H9 (cell line): ENCODE measurements around the gene ARNT2. TPM values are rescaled to one million over a fixed set of nuclear protein-coding genes. Genes with fewer than 3 reads are reported as not detected.

ENCODE experiments used
- DNase-seq: peaks from one replicate; pipeline ENCODE4 v3.0.0-alpha.2; 2017
- H2AFZ ChIP-seq: one replicate; pipeline ENCODE4 v1.6.1; 2013; ENCODE audit warnings: mild to moderate bottlenecking, low read length, control low read depth, moderate library complexity
- H2AK5ac ChIP-seq: 2 replicates; pipeline ENCODE4 v1.6.1; 2013; ENCODE audit warnings: low read length, control low read depth, mixed read lengths; ENCODE audit not compliant: insufficient read length
- H2BK120ac ChIP-seq: one replicate; pipeline ENCODE4 v1.6.1; 2013; ENCODE audit warnings: low read depth, mild to moderate bottlenecking, low read length, control low read depth, inconsistent platforms; ENCODE audit not compliant: poor library complexity, severe bottlenecking
- H2BK12ac ChIP-seq: 2 replicates; pipeline ENCODE4 v1.6.1; 2013; ENCODE audit warnings: low read length, control low read depth, mixed read lengths, low read depth; ENCODE audit not compliant: insufficient read length
- H2BK15ac ChIP-seq: 2 replicates; pipeline ENCODE4 v1.6.1; 2013; ENCODE audit warnings: low read depth, low read length, control low read depth
- H2BK20ac ChIP-seq: one replicate; pipeline ENCODE4 v1.6.1; 2013; ENCODE audit warnings: low read depth, mild to moderate bottlenecking, low read length, control low read depth, inconsistent platforms; ENCODE audit not compliant: poor library complexity, severe bottlenecking
- H2BK5ac ChIP-seq: 2 replicates; pipeline ENCODE4 v1.6.1; 2013; ENCODE audit warnings: low read length, control low read depth, mixed read lengths; ENCODE audit not compliant: insufficient read length
- H3K14ac ChIP-seq: 2 replicates; pipeline ENCODE4 v1.6.1; 2013; ENCODE audit warnings: low read length, control low read depth; ENCODE audit not compliant: insufficient read depth
- H3K18ac ChIP-seq: 2 replicates; pipeline ENCODE4 v1.6.1; 2013; ENCODE audit warnings: low read depth, mild to moderate bottlenecking, mixed read lengths, low read length, control low read depth; ENCODE audit not compliant: insufficient read length
- H3K23ac ChIP-seq: 2 replicates; pipeline ENCODE4 v1.6.1; 2013; ENCODE audit warnings: low read length, control low read depth, mixed read lengths, low read depth; ENCODE audit not compliant: insufficient read length
- H3K23me2 ChIP-seq: 2 replicates; pipeline ENCODE4 v1.6.1; 2013; ENCODE audit warnings: low read depth, mild to moderate bottlenecking, mixed read lengths, low read length, control low read depth; ENCODE audit not compliant: insufficient read length, poor library complexity, severe bottlenecking
- H3K27ac ChIP-seq: 2 replicates; pipeline ENCODE4 v1.5.1; 2013; ENCODE audit warnings: low read length, control low read depth, mixed read lengths, low read depth; ENCODE audit not compliant: insufficient read length
- H3K27me3 ChIP-seq: 2 replicates; pipeline ENCODE4 v1.6.1; 2013; ENCODE audit warnings: low read length, control low read depth, inconsistent platforms; ENCODE audit not compliant: insufficient read depth
- H3K4ac ChIP-seq: 2 replicates; pipeline ENCODE4 v1.6.1; 2013; ENCODE audit warnings: low read depth, mild to moderate bottlenecking, control low read depth, inconsistent platforms, low read length, moderate library complexity
- H3K4me1 ChIP-seq: 2 replicates; pipeline ENCODE4 v1.6.1; 2013; ENCODE audit warnings: low read length, control low read depth, inconsistent platforms; ENCODE audit not compliant: insufficient read depth
- H3K4me2 ChIP-seq: 2 replicates; pipeline ENCODE4 v1.6.1; 2013; ENCODE audit warnings: low read length, control low read depth, mixed read lengths; ENCODE audit not compliant: insufficient read length, insufficient read depth
- H3K56ac ChIP-seq: 2 replicates; pipeline ENCODE4 v1.6.1; 2013; ENCODE audit warnings: low read depth, mild to moderate bottlenecking, mixed read lengths, low read length, control low read depth; ENCODE audit not compliant: insufficient read length
- H3K79me1 ChIP-seq: 2 replicates; pipeline ENCODE4 v1.6.1; 2013; ENCODE audit warnings: low read depth, mild to moderate bottlenecking, moderate library complexity, low read length, control low read depth, inconsistent platforms; ENCODE audit not compliant: insufficient read depth, poor library complexity, severe bottlenecking
- H3K79me2 ChIP-seq: 2 replicates; pipeline ENCODE4 v1.6.1; 2013; ENCODE audit warnings: low read length, control low read depth, inconsistent platforms; ENCODE audit not compliant: insufficient read depth
- H3K9ac ChIP-seq: 2 replicates; pipeline ENCODE4 v1.6.1; 2013; ENCODE audit warnings: low read length, control low read depth, mixed read lengths; ENCODE audit not compliant: insufficient read length; ENCODE audit errors: extremely low read depth
- H3K9me3 ChIP-seq: one replicate; pipeline ENCODE4 v1.6.1; 2013; ENCODE audit warnings: low read depth, low read length, inconsistent platforms; ENCODE audit not compliant: control insufficient read depth
- H3T11ph ChIP-seq: one replicate; pipeline ENCODE4 v1.6.1; 2013; ENCODE audit warnings: mild to moderate bottlenecking, low read length, control low read depth, inconsistent platforms
- H4K20me1 ChIP-seq: one replicate; pipeline ENCODE4 v1.6.1; 2013; ENCODE audit not compliant: control insufficient read depth, insufficient read length, insufficient read depth
- H4K5ac ChIP-seq: 2 replicates; pipeline ENCODE4 v1.6.1; 2013; ENCODE audit warnings: low read depth, mild to moderate bottlenecking, mixed read lengths, low read length, control low read depth; ENCODE audit not compliant: insufficient read length
- H4K8ac ChIP-seq: replicated peaks from 2 replicates; pipeline ENCODE4 v1.6.1; 2013; ENCODE audit warnings: low read length, control low read depth, mixed read lengths, low read depth; ENCODE audit not compliant: insufficient read length
- H4K91ac ChIP-seq: 2 replicates; pipeline ENCODE4 v1.6.1; 2013; ENCODE audit warnings: low read depth, mild to moderate bottlenecking, moderate library complexity, mixed read lengths, low read length, control low read depth; ENCODE audit not compliant: insufficient read length
- H3K27ac Mint-ChIP-seq, 3 experiments: 2 replicates in 2 of 3; 3 replicates in 1 of 3; pipeline ENCODE4 v1.8.0; 2020 to 2021; ENCODE audit warnings: mixed read lengths in 3 of 3, mild to moderate bottlenecking in 1 of 3, moderate library complexity in 1 of 3
- H3K27me3 Mint-ChIP-seq: 2 replicates; pipeline ENCODE4 v1.8.0; 2021; ENCODE audit warnings: low read depth, mild to moderate bottlenecking, moderate library complexity, mixed read lengths
- H3K36me3 Mint-ChIP-seq, 3 experiments: 2 replicates in 2 of 3; 3 replicates in 1 of 3; pipeline ENCODE4 v1.8.0; 2020 to 2021; ENCODE audit warnings: low read depth in 3 of 3, mixed read lengths in 3 of 3; ENCODE audit not compliant: insufficient read depth in 1 of 3
- H3K4me1 Mint-ChIP-seq, 2 experiments: 2 replicates each; pipeline ENCODE4 v1.8.0; 2020; ENCODE audit warnings: mixed read lengths in 2 of 2
- H3K4me3 Mint-ChIP-seq, 2 experiments: 2 replicates in 1 of 2; 3 replicates in 1 of 2; pipeline ENCODE4 v1.8.0; 2020 to 2021; ENCODE audit warnings: mild to moderate bottlenecking in 2 of 2, mixed read lengths in 2 of 2, moderate library complexity in 1 of 2
- H3K9me3 Mint-ChIP-seq, 2 experiments: 2 replicates in 1 of 2; 3 replicates in 1 of 2; pipeline ENCODE4 v1.8.0; 2020; ENCODE audit warnings: mild to moderate bottlenecking in 2 of 2, mixed read lengths in 2 of 2, moderate library complexity in 1 of 2
- CTCF ChIP-seq: fragments of 200-600 bp; sonication (generic); conservative IDR thresholded peaks from 3 replicates; pipeline ENCODE4 v1.8.0; 2021; ENCODE audit warnings: antibody characterized with exemption, mild to moderate bottlenecking
- WGBS: extraction: QIAGEN DNeasy Blood & Tissue Kit; methylation state at CpG from one replicate; pipeline ENCODE4 v1.1.7; 2013; ENCODE audit warnings: missing lambda C conversion rate, low lambda C conversion rate, mixed read lengths; ENCODE audit not compliant: insufficient read length; ENCODE audit errors: extremely low coverage; 5-methylcytosine and 5-hydroxymethylcytosine counted together
- total RNA-seq: library from RNA; stranded (reverse); gene quantifications from 2 replicates; pipeline ENCODE4 v1.2.1, GENCODE V29; 2021

ARNT2 gene
- total RNA-seq, 1 experiment from 2014 or later, result 10.5 TPM

GRCh38 chr15:80609091-80609490, 204.9 kb downstream of the ARNT2 start:
- Histone ChIP-seq H3T11ph (no peak overlapping the region), H3K27me3 (no peaks in the 10 kb centered on the region), H3K23ac (no peak overlapping the region), H3K4me2 (no peak overlapping the region), H3K79me1 (no peaks in the 10 kb centered on the region), H2BK15ac (no peak overlapping the region), H3K9me3 (no peaks in the 10 kb centered on the region), H2BK120ac (no peak overlapping the region), H2BK20ac (no peak overlapping the region), H3K4me1 (peaks cover 2% of the 10 kb centered on the region; the same call in 1 of the 2 replicates), H3K79me2 (no peaks in the 10 kb centered on the region), H2AFZ (no peak overlapping the region), H4K20me1 (no peaks in the 10 kb centered on the region), H2BK5ac (no peak overlapping the region), H2BK12ac (no peak overlapping the region), H3K18ac (no peak overlapping the region), H3K9ac (no peak overlapping the region), H3K14ac (no peak overlapping the region; the same call in 1 of the 2 replicates), H4K5ac (no peak overlapping the region), H3K23me2 (no peaks in the 10 kb centered on the region), H2AK5ac (no peak overlapping the region), H3K56ac (no peak overlapping the region), H4K8ac (no peak overlapping the region), H4K91ac (no peak overlapping the region), H3K27ac (no peak overlapping the region), H3K4ac (no peak overlapping the region)
- DNase-seq, result no peak
- Mint-ChIP-seq H3K27me3 (no peaks in the 10 kb centered on the region; the same call in 1 of the 2 replicates), H3K9me3 (no peaks in the 10 kb centered on the region), H3K4me1 (peaks cover 29 to 32% of the 10 kb centered on the region in 2 experiments), H3K4me3 (no peak overlapping the region), H3K36me3 (no peaks in the 10 kb centered on the region; a peak in 1 of 7 replicates), H3K27ac (no peak overlapping the region; a peak in 1 of 7 replicates)
- no peak for TF ChIP-seq CTCF
- WGBS, result no CpG with 5 or more reads among the region's 4 CpGs
